Measurements from ENCODE around the gene SETD4. TPM values are rescaled to one million over a fixed set of nuclear protein-coding genes. Genes with fewer than 3 reads are reported as not detected.
"Not testable (repeated sequence)": the region's sequence is repeated elsewhere in the genome, so short reads cannot be mapped to it uniquely, and the experiment has no call there.

The SETD4 gene, protein sequence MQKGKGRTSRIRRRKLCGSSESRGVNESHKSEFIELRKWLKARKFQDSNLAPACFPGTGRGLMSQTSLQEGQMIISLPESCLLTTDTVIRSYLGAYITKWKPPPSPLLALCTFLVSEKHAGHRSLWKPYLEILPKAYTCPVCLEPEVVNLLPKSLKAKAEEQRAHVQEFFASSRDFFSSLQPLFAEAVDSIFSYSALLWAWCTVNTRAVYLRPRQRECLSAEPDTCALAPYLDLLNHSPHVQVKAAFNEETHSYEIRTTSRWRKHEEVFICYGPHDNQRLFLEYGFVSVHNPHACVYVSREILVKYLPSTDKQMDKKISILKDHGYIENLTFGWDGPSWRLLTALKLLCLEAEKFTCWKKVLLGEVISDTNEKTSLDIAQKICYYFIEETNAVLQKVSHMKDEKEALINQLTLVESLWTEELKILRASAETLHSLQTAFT
- total RNA-seq (10 to 100 TPM; 16.5 to 19.1 TPM), total RNA-seq (16.6 to 27.7 reads per million in 2 donors)

DNA sequence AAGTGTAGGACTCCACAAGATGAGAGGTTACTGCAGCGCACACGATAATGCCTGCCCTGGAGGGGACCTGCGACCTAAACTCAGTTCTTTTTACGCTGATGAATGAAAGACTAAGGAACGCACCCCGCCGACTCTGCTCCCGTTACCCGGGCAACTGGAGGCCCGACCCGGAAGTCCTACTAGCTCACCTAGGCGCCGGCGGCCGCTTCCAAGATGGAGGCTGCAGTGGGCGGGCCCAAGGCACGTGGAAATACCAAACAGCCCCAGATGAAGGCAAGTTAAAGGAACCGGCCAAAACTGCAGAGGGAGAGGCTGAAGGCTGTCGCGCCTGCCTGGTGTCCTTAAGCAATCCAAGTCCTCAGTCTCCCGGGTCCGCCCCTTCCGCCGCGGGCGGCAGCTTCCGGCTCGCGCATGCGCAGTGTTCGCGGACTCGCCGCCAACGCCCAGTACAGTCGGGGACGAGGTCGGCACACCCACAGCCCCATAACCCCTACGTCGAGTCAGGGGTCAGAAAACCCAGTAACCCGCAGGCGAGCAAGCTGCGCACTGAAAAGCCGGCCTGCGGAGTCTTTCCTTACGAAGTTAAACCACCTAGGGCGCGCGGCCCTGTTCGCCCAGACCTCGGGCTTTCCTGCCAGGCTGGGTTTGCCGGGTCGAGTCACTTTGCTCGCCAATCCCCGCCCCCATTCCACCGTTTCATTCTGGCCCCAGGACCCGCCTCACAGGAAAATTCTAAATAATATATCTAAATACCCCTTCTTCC lies at the start of gene SETD4:
Gene SETD4 (minus strand): TSS at position 368 of the 763 bp plus-strand sequence. CDS start 1,638 bp downstream, outside the sequence.
- Mint-ChIP-seq H3K27me3 (peaks cover 10% of the 10 kb centered on the region), H3K27ac (peak within 1 kb of the TSS; percentile 98)

GRCh38 chr21:36109868-36110267 lies 49.5 kb upstream of the SETD4 start:
- no peak for DNase-seq
- H3K36me3 Mint-ChIP-seq (ENCODE audit: low read depth), result peaks cover 2% of the 10 kb centered on the region
- peaks cover 18% of the 10 kb centered on the region for H3K4me1 Mint-ChIP-seq
- H3K27ac Mint-ChIP-seq, result no peak overlapping the region
- peaks cover 42% of the 10 kb centered on the region for H3K27me3 Mint-ChIP-seq
- no peak for ATAC-seq
- no peaks in the 10 kb centered on the region for H3K9me3 ChIP-seq (ENCODE audit: control insufficient read depth, low read length, poor library complexity, severe bottlenecking)
- no peak overlapping the region for H3K4me3 Mint-ChIP-seq

More for the DNA sequence above, at the start of gene SETD4:
- DNase-seq, result peak; percentile 88 to 91 (median 90)
- Mint-ChIP-seq H3K4me3 (peak within 1 kb of the TSS; percentile 93), H3K36me3 (ENCODE audit: low read depth) (peaks cover 5% of the 10 kb centered on the region), H3K4me1 (peaks cover 12% of the 10 kb centered on the region)
- no peaks in the 10 kb centered on the region for H3K9me3 ChIP-seq (ENCODE audit: control insufficient read depth, low read length, poor library complexity, severe bottlenecking)
- ATAC-seq, result peak; percentile 90

GRCh38 chr21:36105327-36105842 lies 45.1 kb upstream of the SETD4 start:
- Mint-ChIP-seq H3K4me1 (peaks cover 8% of the 10 kb centered on the region), H3K36me3 (ENCODE audit: low read depth) (peaks cover 4% of the 10 kb centered on the region), H3K4me3 (no peak overlapping the region), H3K27me3 (peaks cover 63% of the 10 kb centered on the region), H3K27ac (no peak overlapping the region)
- ATAC-seq, result no peak
- H3K9me3 ChIP-seq (ENCODE audit: control insufficient read depth, low read length, poor library complexity, severe bottlenecking), result no peaks in the 10 kb centered on the region
- DNase-seq, result no peak

DNA sequence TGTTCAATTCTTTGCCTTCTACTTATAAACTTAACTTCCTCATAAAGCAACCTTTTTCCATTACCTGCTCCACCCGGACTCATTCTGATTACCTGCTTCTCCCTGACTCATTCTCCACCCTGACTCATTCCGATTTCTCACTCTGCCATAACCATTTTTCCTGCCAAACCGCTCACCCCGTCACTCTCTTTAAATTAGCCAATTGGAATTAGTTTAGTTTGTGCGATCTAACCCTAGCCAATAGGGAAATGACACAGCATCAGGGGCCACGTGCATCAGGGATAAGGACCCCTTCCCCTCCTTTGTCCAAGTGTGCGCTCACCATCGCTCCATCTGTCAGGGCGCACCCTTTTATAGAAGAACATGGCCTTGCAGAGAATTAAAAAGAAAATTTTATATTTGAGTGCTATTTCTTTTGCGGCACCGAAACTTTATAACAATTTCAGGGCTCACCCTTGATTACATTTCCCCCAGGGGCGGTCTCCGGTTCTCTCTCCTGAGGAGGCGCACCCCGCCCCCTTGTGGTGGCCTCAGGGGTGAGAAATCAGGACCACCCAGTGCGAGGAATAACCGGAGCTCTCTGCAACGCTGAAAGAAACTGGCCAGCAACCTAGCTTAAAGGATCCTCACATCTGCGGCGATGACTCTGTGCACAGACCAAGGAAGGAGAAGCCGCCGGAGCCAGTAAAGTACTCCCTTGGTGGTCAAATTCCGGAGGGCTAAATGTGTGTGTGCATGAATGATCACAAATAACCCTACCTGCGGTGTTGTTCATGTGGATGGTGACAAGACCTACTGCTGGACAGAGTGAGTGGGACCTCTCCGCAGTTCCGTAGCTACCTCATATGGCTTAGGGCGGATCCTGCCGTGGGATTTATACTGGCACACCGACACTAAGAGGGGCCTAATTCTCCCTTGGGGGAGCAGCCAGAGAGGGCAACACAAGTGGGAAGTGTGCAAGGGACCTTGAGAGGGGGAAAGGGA lies 44.3 kb upstream of the SETD4 start:
- Mint-ChIP-seq H3K4me1 (peaks cover 8% of the 10 kb centered on the region), H3K27ac (no peak overlapping the region), H3K27me3 (peaks cover 60% of the 10 kb centered on the region), H3K4me3 (no peak overlapping the region), H3K36me3 (ENCODE audit: low read depth) (peaks cover 4% of the 10 kb centered on the region)
- peak; percentile 50 for ATAC-seq
- H3K9me3 ChIP-seq (ENCODE audit: control insufficient read depth, low read length, poor library complexity, severe bottlenecking), result no peaks in the 10 kb centered on the region
- peak in 1 of 3 donors; percentile 27 for DNase-seq

- peaks cover 67% of the 10 kb centered on the region for H3K27me3 Mint-ChIP-seq
- no peak overlapping the region for H3K27ac Mint-ChIP-seq
- H3K4me3 Mint-ChIP-seq, result no peak overlapping the region
- H3K36me3 Mint-ChIP-seq (ENCODE audit: low read depth), result peaks cover 4% of the 10 kb centered on the region
- DNase-seq, result no peak
- H3K4me1 Mint-ChIP-seq, result peaks cover 8% of the 10 kb centered on the region
- ATAC-seq, result no peak
- H3K9me3 ChIP-seq (ENCODE audit: control insufficient read depth, low read length, poor library complexity, severe bottlenecking), result no peaks in the 10 kb centered on the region
Observed at GRCh38 chr21:36103434-36103833, 43.1 kb upstream of the SETD4 start.

GRCh38 chr21:36100971-36101641 lies 40.8 kb upstream of the SETD4 start:
- peaks cover 6% of the 10 kb centered on the region for H3K36me3 Mint-ChIP-seq (ENCODE audit: low read depth)
- no peak overlapping the region for H3K27ac Mint-ChIP-seq
- H3K9me3 ChIP-seq (ENCODE audit: control insufficient read depth, low read length, poor library complexity, severe bottlenecking), result no peaks in the 10 kb centered on the region
- peaks cover 8% of the 10 kb centered on the region for H3K4me1 Mint-ChIP-seq
- DNase-seq (no peak), ATAC-seq (no peak)
- no peak overlapping the region for H3K4me3 Mint-ChIP-seq
- peaks cover 47% of the 10 kb centered on the region for H3K27me3 Mint-ChIP-seq

- not testable (repeated sequence) for ATAC-seq; H3K4me1 Mint-ChIP-seq; H3K4me3 Mint-ChIP-seq; H3K27ac Mint-ChIP-seq; H3K36me3 Mint-ChIP-seq (ENCODE audit: low read depth); H3K9me3 ChIP-seq (ENCODE audit: control insufficient read depth, low read length, poor library complexity, severe bottlenecking); DNase-seq
- H3K27me3 Mint-ChIP-seq, result peaks cover 34% of the 10 kb centered on the region
Observed at GRCh38 chr21:36099695-36100211, 39.4 kb upstream of the SETD4 start.

GRCh38 chr21:36099000-36099399 lies 38.7 kb upstream of the SETD4 start:
- ATAC-seq (no peak), DNase-seq (no peak)
- H3K27ac Mint-ChIP-seq, result no peak overlapping the region
- H3K36me3 Mint-ChIP-seq (ENCODE audit: low read depth), result peaks cover 2% of the 10 kb centered on the region
- no peak overlapping the region for H3K4me3 Mint-ChIP-seq
- no peaks in the 10 kb centered on the region for H3K4me1 Mint-ChIP-seq
- H3K27me3 Mint-ChIP-seq, result peaks cover 27% of the 10 kb centered on the region
- no peaks in the 10 kb centered on the region for H3K9me3 ChIP-seq (ENCODE audit: control insufficient read depth, low read length, poor library complexity, severe bottlenecking)

GRCh38 chr21:36098182-36098532 lies 37.8 kb upstream of the SETD4 start:
- ATAC-seq, result no peak
- peaks cover 2% of the 10 kb centered on the region for H3K36me3 Mint-ChIP-seq (ENCODE audit: low read depth)
- peaks cover 18% of the 10 kb centered on the region for H3K27me3 Mint-ChIP-seq
- no peak for DNase-seq
- no peaks in the 10 kb centered on the region for H3K4me1 Mint-ChIP-seq
- H3K9me3 ChIP-seq (ENCODE audit: control insufficient read depth, low read length, poor library complexity, severe bottlenecking), result peaks cover 2% of the 10 kb centered on the region
- no peak overlapping the region for H3K27ac Mint-ChIP-seq
- no peak overlapping the region for H3K4me3 Mint-ChIP-seq

- no peak for ATAC-seq
- H3K27ac Mint-ChIP-seq, result no peak overlapping the region
- H3K4me1 Mint-ChIP-seq, result no peaks in the 10 kb centered on the region
- peaks cover 2% of the 10 kb centered on the region for H3K9me3 ChIP-seq (ENCODE audit: control insufficient read depth, low read length, poor library complexity, severe bottlenecking)
- H3K27me3 Mint-ChIP-seq, result peaks cover 16% of the 10 kb centered on the region
- DNase-seq, result no peak
- H3K4me3 Mint-ChIP-seq, result no peak overlapping the region
- peaks cover 2% of the 10 kb centered on the region for H3K36me3 Mint-ChIP-seq (ENCODE audit: low read depth)
Observed at GRCh38 chr21:36097427-36098181, 37.3 kb upstream of the SETD4 start.

DNA sequence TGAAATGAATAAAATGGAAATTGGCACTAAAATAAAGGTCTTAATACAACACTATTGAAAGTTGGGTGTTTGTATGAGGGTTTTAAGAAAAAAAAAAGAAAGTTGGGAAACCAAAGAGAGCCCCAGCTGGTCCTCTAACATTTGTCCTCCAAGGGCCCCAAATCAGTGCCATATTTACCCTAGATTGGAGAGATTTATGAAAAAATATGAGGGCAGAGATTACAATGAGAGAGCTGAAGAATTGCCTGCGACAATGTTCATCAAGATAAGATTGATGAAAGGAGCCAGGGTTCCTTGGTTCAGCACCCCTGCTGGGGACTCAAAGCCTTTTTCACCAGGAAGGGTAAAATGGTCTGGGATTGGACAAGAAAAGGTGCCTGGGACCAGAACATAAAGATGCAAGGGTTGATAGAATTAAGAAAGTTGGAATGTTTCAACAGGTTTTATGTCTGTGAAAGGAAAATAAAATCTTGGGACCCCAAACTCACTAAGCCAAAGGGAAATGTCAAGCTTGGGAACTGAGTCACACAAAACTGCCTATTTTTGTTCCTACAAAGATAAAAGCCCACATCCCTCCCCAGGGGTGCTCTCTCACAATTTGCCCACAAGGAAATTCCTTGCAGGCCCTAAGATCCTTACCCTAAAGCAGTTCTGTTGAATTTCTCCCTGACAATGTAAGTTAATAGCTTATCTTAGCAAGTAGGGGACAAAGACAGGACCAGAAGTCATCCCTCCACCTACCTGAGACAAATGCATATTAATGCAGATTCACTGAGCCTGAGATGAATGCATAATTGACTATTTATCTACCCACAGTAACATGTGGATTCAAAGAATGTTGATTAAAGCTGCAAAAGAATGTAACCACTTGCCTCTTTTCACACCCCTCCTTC lies 36.3 kb upstream of the SETD4 start:
- no peak for DNase-seq
- Mint-ChIP-seq H3K27ac (no peak overlapping the region), H3K4me1 (no peaks in the 10 kb centered on the region), H3K36me3 (ENCODE audit: low read depth) (peaks cover 2% of the 10 kb centered on the region), H3K27me3 (peaks cover 16% of the 10 kb centered on the region), H3K4me3 (no peak overlapping the region)
- H3K9me3 ChIP-seq (ENCODE audit: control insufficient read depth, low read length, poor library complexity, severe bottlenecking), result peaks cover 2% of the 10 kb centered on the region
- ATAC-seq, result no peak

Measured in T-helper 17 cell (primary cell).